ENCODE data around the gene RBSN. TPM values are rescaled to one million over a fixed set of nuclear protein-coding genes. Genes with fewer than 3 reads are reported as not detected.

Gene RBSN
- total RNA-seq, 1 experiment from 2014 or later: 20.7 TPM

GRCh38 chr3:15040844-15041243 is 58.1 kb downstream of the RBSN start:
- H2AFZ ChIP-seq: no peak overlapping the region
- no peak overlapping the region; the same call in 1 of the 2 replicates for H3K27ac ChIP-seq
- ChIA-PET CTCF (no interaction called here), POLR2A (ENCODE audit: unreplicated experiment) (no interaction called here)
- H3K79me2 ChIP-seq (ENCODE audit: low read depth): no peaks in the 10 kb centered on the region
- no peak overlapping the region for H3K4me3 ChIP-seq
- no peaks in the 10 kb centered on the region for H3K9me3 ChIP-seq (ENCODE audit: insufficient read depth, low read depth)
- H3K27me3 ChIP-seq (ENCODE audit: insufficient read depth, low read depth): no peaks in the 10 kb centered on the region
- H3F3A ChIP-seq (ENCODE audit: insufficient read depth, low read depth): peaks cover 7% of the 10 kb centered on the region; the same call in 1 of the 2 replicates
- no peaks in the 10 kb centered on the region for H3K9me2 ChIP-seq (ENCODE audit: insufficient read depth)
- no peak overlapping the region for H3K4me2 ChIP-seq
- no TSS peak for BruUV-seq (replicated peaks)
- peaks cover 53% of the 10 kb centered on the region for H3K36me3 ChIP-seq (ENCODE audit: low read depth)
- peaks cover 15% of the 10 kb centered on the region; the same call in 1 of the 2 replicates for H4K20me1 ChIP-seq (ENCODE audit: insufficient read depth)
- DNase-seq: no peak
- intact Hi-C loops (cut with micrococcal nuclease; ENCODE audit: unreplicated experiment): no loop called here
- no peaks in the 10 kb centered on the region for H3K4me1 ChIP-seq (replicated peaks; ENCODE audit: insufficient read depth)
- TF ChIP-seq EZH2 (IDR thresholded peaks at IDR 0.05; ENCODE audit: low read depth) (no peak), CTCF (conservative IDR thresholded peaks at IDR 0.05) (no peak)

DNA sequence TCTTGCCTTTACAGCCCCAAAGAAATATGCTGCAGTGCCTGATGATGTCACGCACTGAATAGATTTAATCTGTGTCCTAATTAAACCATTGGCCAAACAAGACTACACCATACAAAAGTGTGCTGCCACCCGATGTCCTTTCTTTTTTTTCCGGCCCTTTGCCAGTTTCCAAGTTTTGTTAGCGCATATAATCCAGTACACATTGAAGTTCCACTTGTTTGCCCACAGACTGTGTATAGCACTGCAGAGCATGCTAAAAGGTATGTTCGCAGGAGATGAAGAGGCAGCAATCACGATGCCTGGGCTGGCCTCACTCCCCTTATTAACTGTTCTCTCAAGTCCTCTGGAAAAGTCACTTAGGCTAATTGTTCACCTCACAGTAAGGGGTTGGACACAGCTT is 60.6 kb downstream of the RBSN start:
- Histone ChIP-seq H3K4me2 (no peak overlapping the region), H3K27me3 (ENCODE audit: insufficient read depth, low read depth) (no peaks in the 10 kb centered on the region), H3K79me2 (ENCODE audit: low read depth) (no peaks in the 10 kb centered on the region), H3K27ac (no peak overlapping the region), H3K9me3 (ENCODE audit: insufficient read depth, low read depth) (no peaks in the 10 kb centered on the region), H3K4me3 (no peak overlapping the region), H3K9me2 (ENCODE audit: insufficient read depth) (no peaks in the 10 kb centered on the region), H3K4me1 (replicated peaks; ENCODE audit: insufficient read depth) (no peaks in the 10 kb centered on the region), H2AFZ (no peak overlapping the region), H3K36me3 (ENCODE audit: low read depth) (peaks cover 29% of the 10 kb centered on the region), H4K20me1 (ENCODE audit: insufficient read depth) (peaks cover 4% of the 10 kb centered on the region; the same call in 1 of the 2 replicates), H3F3A (ENCODE audit: insufficient read depth, low read depth) (peaks cover 7% of the 10 kb centered on the region; the same call in 1 of the 2 replicates)
- POLR2A ChIA-PET (ENCODE audit: unreplicated experiment): no interaction called here
- intact Hi-C loops (cut with micrococcal nuclease; ENCODE audit: unreplicated experiment): no loop called here
- no peak for TF ChIP-seq CTCF (conservative IDR thresholded peaks at IDR 0.05)
- no peak for TF ChIP-seq EZH2 (IDR thresholded peaks at IDR 0.05; ENCODE audit: low read depth)
- CTCF ChIA-PET: no interaction called here
- no peak for DNase-seq
- no TSS peak for BruUV-seq (replicated peaks)

DNA sequence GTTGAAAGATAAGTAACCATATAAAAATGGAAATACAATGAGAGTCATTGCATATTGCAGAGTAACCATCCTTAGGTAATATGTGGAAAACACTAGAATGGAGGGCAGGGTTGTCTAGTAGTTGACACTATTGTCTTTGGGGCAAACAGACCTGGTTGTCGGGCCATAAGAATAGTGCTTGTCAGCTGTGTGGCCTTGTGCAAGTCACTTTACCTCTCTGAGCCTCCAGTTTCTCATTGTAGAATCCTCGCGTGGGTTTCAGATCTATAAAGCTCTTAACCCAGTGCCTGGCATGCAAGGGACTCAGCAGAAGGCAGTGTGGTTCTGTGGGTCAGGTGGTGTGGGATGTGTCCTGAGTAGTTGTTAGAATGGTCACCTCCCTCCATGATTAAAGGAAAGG is 65.8 kb downstream of the RBSN start:
- H3K9me2 ChIP-seq (ENCODE audit: insufficient read depth): no peaks in the 10 kb centered on the region
- intact Hi-C loops (cut with micrococcal nuclease; ENCODE audit: unreplicated experiment): no loop called here
- 0 out of 2 replicates have a peak, but pooled peaks cover 11% of the 10 kb centered on the region for H3K36me3 ChIP-seq (ENCODE audit: low read depth)
- H3K4me1 ChIP-seq (replicated peaks; ENCODE audit: insufficient read depth): no peaks in the 10 kb centered on the region
- H3K9me3 ChIP-seq (ENCODE audit: insufficient read depth, low read depth): no peaks in the 10 kb centered on the region
- H3K27me3 ChIP-seq (ENCODE audit: insufficient read depth, low read depth): no peaks in the 10 kb centered on the region
- no peak overlapping the region for H3K4me2 ChIP-seq
- no peak overlapping the region for H3K27ac ChIP-seq
- ChIA-PET CTCF (no interaction called here), POLR2A (ENCODE audit: unreplicated experiment) (no interaction called here)
- H3K4me3 ChIP-seq: no peak overlapping the region
- no peak for DNase-seq
- no TSS peak for BruUV-seq (replicated peaks)
- no peaks in the 10 kb centered on the region for H3K79me2 ChIP-seq (ENCODE audit: low read depth)
- TF ChIP-seq CTCF (conservative IDR thresholded peaks at IDR 0.05) (no peak), EZH2 (IDR thresholded peaks at IDR 0.05; ENCODE audit: low read depth) (no peak)
- H2AFZ ChIP-seq: no peak overlapping the region
- no peaks in the 10 kb centered on the region for H4K20me1 ChIP-seq (ENCODE audit: insufficient read depth)
- H3F3A ChIP-seq (ENCODE audit: insufficient read depth, low read depth): no peaks in the 10 kb centered on the region; the same call in 1 of the 2 replicates

Data from PC-9 (cell line).